PC-9 (cell line): ENCODE results near the gene HMGCS1. TPM values are rescaled to one million over a fixed set of nuclear protein-coding genes. Genes with fewer than 3 reads are reported as not detected.
A peak's percentile ranks its signal among the peaks of the same experiment; 100 is the strongest.

Experiments used
- BruUV-seq: library from RNA; stranded (reverse); fragments of 400-500 nt; replicated peaks from 2 replicates; lab custom pipeline; 2021; lab: Mats Ljungman, UMichigan
- CTCF ChIA-PET: fragments of 300-600 bp; sonication (Branson Sonifier 250); formaldehyde crosslinking; loops from one replicate; lab custom pipeline; 2022; ENCODE audit warnings: antibody characterized with exemption; lab: Charles Lee
- POLR2A ChIA-PET: fragments of 300-600 bp; sonication (Branson Sonifier 250); formaldehyde crosslinking; loops from one replicate; lab custom pipeline; 2022; ENCODE audit warnings: antibody characterized with exemption; ENCODE audit not compliant: unreplicated experiment; lab: Charles Lee
- DNase-seq, 2 experiments: peaks; one replicate each; pipeline versions ENCODE4 v3.0.0 to v3.0.0-alpha.2; 2015 to 2022; ENCODE audit warnings: mixed read lengths in 1 of 2
- H2AFZ ChIP-seq: fragments of 200-600 bp; sonication (generic); 2 replicates; pipeline ENCODE4 v1.8.1; 2017; ENCODE audit warnings: antibody characterized with exemption
- H3F3A ChIP-seq: fragments of 200-600 bp; sonication (generic); 2 replicates; pipeline ENCODE4 v1.8.1; 2017; ENCODE audit warnings: antibody characterized with exemption, mild to moderate bottlenecking, low read depth; ENCODE audit not compliant: insufficient read depth
- H3K27ac ChIP-seq: fragments of 200-600 bp; sonication (generic); 2 replicates; pipeline ENCODE4 v1.6.1; 2016; ENCODE audit warnings: mixed run types
- H3K27me3 ChIP-seq: fragments of 200-600 bp; sonication (generic); 2 replicates; pipeline ENCODE4 v1.6.1; 2016; ENCODE audit warnings: low read depth, mixed run types; ENCODE audit not compliant: insufficient read depth
- H3K36me3 ChIP-seq: fragments of 200-600 bp; sonication (generic); 2 replicates; pipeline ENCODE4 v1.6.1; 2016; ENCODE audit warnings: low read depth, mixed run types
- H3K4me1 ChIP-seq: fragments of 200-600 bp; sonication (generic); replicated peaks from 2 replicates; pipeline ENCODE4 v1.6.1; 2016; ENCODE audit warnings: mixed run types; ENCODE audit not compliant: insufficient read depth
- H3K4me2 ChIP-seq: fragments of 200-600 bp; sonication (generic); 2 replicates; pipeline ENCODE4 v1.6.1; 2017; ENCODE audit warnings: mixed run types
- H3K4me3 ChIP-seq: fragments of 200-600 bp; sonication (generic); 2 replicates; pipeline ENCODE4 v1.6.1; 2016; ENCODE audit warnings: mixed run types
- H3K79me2 ChIP-seq: fragments of 200-600 bp; sonication (generic); 2 replicates; pipeline ENCODE4 v1.6.1; 2017; ENCODE audit warnings: low read depth, mixed run types
- H3K9me2 ChIP-seq: fragments of 200-600 bp; sonication (generic); 2 replicates; pipeline ENCODE4 v1.8.1; 2017; ENCODE audit warnings: mild to moderate bottlenecking; ENCODE audit not compliant: insufficient read depth
- H3K9me3 ChIP-seq: fragments of 200-600 bp; sonication (generic); 2 replicates; pipeline ENCODE4 v1.8.1; 2016; ENCODE audit warnings: low read depth; ENCODE audit not compliant: insufficient read depth
- H4K20me1 ChIP-seq: fragments of 200-600 bp; sonication (generic); 2 replicates; pipeline ENCODE4 v1.8.1; 2017; ENCODE audit not compliant: insufficient read depth
- EZH2 ChIP-seq: fragments of 200-600 bp; sonication (generic); IDR thresholded peaks from 2 replicates; pipeline ENCODE4 v1.8.0; 2017; ENCODE audit warnings: antibody characterized with exemption, low read depth
- intact Hi-C: fragments of 100-400 bp; cut with micrococcal nuclease; formaldehyde crosslinking; loops from one replicate; pipeline ENCODE4 v1.10.0; 2022; ENCODE audit not compliant: unreplicated experiment
- total RNA-seq: library from RNA; stranded (reverse); gene quantifications from 2 replicates; pipeline ENCODE4 v1.2.3, GENCODE V29; 2021
- TF ChIP-seq, protein P1 (sequence below): fragments of 200-600 bp; sonication (generic); conservative IDR thresholded peaks from 2 replicates; pipeline ENCODE4 v1.6.1; 2017; ENCODE audit warnings: mixed run types, antibody characterized with exemption, mild to moderate bottlenecking, moderate library complexity

HMGCS1 gene
- total RNA-seq, 1 experiment from 2014 or later, result 189 TPM

DNA sequence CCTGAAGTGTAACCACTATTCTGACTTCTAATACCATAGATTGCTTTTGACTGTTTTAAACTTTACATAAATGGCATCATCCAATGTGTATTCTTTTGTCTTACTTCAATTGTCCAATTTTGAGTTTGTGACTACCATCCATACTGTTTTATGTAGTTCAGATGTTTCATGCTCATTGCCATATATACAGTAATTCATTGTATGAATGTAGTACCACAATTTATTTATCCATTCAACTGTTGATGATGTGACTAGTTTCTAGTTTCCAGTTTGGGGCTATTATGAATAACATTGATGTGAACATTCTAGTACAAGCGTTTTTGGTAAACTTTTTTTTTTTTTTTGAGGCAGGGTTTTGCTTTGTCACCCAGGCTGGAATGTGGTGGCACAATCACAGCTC is 55.1 kb downstream of the HMGCS1 start:
- BruUV-seq, result no TSS peak
- H3K36me3 ChIP-seq, result no peaks in the 10 kb centered on the region
- no peaks in the 10 kb centered on the region for H3K9me3 ChIP-seq
- intact Hi-C loops, result no loop called here
- H3K79me2 ChIP-seq, result no peaks in the 10 kb centered on the region
- peaks cover 30% of the 10 kb centered on the region; the same call in 1 of the 2 replicates for H3K27me3 ChIP-seq
- no peak overlapping the region for H2AFZ ChIP-seq
- no peak for TF ChIP-seq EZH2
- TF ChIP-seq, protein P1, sequence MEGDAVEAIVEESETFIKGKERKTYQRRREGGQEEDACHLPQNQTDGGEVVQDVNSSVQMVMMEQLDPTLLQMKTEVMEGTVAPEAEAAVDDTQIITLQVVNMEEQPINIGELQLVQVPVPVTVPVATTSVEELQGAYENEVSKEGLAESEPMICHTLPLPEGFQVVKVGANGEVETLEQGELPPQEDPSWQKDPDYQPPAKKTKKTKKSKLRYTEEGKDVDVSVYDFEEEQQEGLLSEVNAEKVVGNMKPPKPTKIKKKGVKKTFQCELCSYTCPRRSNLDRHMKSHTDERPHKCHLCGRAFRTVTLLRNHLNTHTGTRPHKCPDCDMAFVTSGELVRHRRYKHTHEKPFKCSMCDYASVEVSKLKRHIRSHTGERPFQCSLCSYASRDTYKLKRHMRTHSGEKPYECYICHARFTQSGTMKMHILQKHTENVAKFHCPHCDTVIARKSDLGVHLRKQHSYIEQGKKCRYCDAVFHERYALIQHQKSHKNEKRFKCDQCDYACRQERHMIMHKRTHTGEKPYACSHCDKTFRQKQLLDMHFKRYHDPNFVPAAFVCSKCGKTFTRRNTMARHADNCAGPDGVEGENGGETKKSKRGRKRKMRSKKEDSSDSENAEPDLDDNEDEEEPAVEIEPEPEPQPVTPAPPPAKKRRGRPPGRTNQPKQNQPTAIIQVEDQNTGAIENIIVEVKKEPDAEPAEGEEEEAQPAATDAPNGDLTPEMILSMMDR, result no peak
- no peak overlapping the region for H3K4me2 ChIP-seq
- H3K9me2 ChIP-seq, result no peaks in the 10 kb centered on the region
- H3K27ac ChIP-seq, result no peak overlapping the region
- H4K20me1 ChIP-seq, result no peaks in the 10 kb centered on the region
- ChIA-PET POLR2A (no interaction called here), CTCF (no interaction called here)
- H3F3A ChIP-seq, result no peaks in the 10 kb centered on the region
- H3K4me3 ChIP-seq, result no peak overlapping the region
- no peak for DNase-seq
- H3K4me1 ChIP-seq, result no peaks in the 10 kb centered on the region

DNA sequence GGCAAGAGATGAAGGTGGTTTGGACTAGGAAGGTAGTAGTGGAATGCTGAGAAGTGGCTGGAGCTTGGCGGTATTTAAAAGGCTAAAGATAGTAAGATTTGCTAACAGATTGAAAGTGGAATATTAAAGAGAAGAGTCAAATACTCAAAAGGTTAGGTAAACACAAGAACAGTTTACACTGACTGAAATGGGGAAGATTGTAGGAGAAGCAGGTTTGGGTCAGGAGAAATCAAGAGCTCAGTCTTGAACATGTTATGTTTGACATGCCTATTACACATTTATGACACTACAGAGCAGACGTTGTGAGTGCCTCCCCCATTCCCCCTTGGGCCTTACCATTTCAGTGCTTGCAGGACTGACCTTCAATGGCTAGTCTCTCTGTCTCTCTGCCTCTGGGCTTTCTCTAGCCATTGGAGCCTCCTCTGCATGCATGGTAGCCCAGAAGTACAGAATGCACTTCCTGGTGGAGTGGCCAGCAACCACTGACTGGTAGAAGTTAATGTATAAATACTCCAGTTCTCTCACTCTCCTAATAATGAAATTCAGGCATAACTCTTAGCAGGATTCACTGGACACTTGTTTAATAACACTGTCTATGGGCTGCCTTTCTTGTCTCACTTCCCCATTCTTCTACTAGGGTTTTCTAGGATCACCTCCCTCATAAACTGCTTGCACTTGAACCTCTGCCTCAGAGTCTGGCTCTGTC is 56.8 kb downstream of the HMGCS1 start:
- H3K27ac ChIP-seq, result no peak overlapping the region
- intact Hi-C loops, result no loop called here
- no peak overlapping the region for H3K4me2 ChIP-seq
- CTCF ChIA-PET, result no interaction called here
- H3K4me1 ChIP-seq, result no peaks in the 10 kb centered on the region
- H4K20me1 ChIP-seq, result no peaks in the 10 kb centered on the region
- BruUV-seq, result no TSS peak
- H2AFZ ChIP-seq, result no peak overlapping the region
- no peaks in the 10 kb centered on the region for H3K9me2 ChIP-seq
- H3K4me3 ChIP-seq, result no peak overlapping the region
- TF ChIP-seq EZH2, result no peak
- TF ChIP-seq, protein P1, result no peak
- H3K79me2 ChIP-seq, result no peaks in the 10 kb centered on the region
- no peaks in the 10 kb centered on the region for H3F3A ChIP-seq
- H3K36me3 ChIP-seq, result no peaks in the 10 kb centered on the region
- no peaks in the 10 kb centered on the region for H3K9me3 ChIP-seq
- H3K27me3 ChIP-seq, result 0 out of 2 replicates have a peak, but pooled peaks cover 25% of the 10 kb centered on the region
- POLR2A ChIA-PET, result no interaction called here
- DNase-seq, result peak in 1 of 2 experiments; percentile 33

GRCh38 chr5:43255704-43256103 is 57.5 kb downstream of the HMGCS1 start:
- H3K27me3 ChIP-seq, result 0 out of 2 replicates have a peak, but pooled peaks cover 26% of the 10 kb centered on the region
- H3K9me2 ChIP-seq, result no peaks in the 10 kb centered on the region
- H2AFZ ChIP-seq, result no peak overlapping the region
- no peak overlapping the region for H3K27ac ChIP-seq
- H3K36me3 ChIP-seq, result no peaks in the 10 kb centered on the region
- no peaks in the 10 kb centered on the region for H3K9me3 ChIP-seq
- no peak overlapping the region for H3K4me3 ChIP-seq
- H3F3A ChIP-seq, result no peaks in the 10 kb centered on the region
- ChIA-PET CTCF (no interaction called here), POLR2A (no interaction called here)
- no peak for TF ChIP-seq EZH2
- TF ChIP-seq, protein P1, result no peak
- no peaks in the 10 kb centered on the region for H3K79me2 ChIP-seq
- peak in 1 of 2 experiments; percentile 32 for DNase-seq
- no peaks in the 10 kb centered on the region for H3K4me1 ChIP-seq
- no peaks in the 10 kb centered on the region for H4K20me1 ChIP-seq
- intact Hi-C loops, result no loop called here
- BruUV-seq, result no TSS peak
- H3K4me2 ChIP-seq, result no peak overlapping the region
